ENCODE results near the gene NRCAM.

Gene NRCAM

DNA sequence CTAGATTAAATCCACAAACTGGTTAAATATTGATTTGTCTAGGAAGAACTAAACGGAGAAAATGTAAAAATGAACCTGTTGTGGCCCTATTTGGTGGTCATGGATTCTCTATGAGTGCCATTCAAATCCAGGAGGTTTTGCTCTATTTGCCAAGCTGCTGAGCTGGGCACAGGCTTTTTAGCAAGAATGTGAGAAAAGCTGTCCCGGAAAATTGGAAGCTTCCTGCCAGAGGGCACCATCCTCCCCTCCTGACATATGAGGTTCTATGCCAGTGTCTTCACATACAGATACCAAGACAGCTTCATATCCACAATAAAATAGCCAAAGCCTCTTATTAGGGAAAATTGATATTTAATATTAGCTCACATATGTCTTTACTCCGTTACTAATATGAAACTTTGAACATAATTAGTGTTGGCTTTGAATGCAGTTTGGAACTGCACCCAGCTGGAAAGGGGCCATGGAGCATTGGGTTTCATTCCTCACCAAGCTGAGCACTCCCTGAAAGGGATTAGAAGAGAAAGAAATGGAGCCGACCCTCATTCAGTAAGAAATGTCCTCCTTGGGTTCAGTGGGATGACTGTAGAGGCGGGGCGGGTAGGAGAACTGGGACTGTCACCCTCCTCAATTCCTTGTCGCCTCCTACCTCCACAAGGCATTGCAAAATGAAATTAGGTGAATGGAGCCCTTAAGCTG, 47.8 kb downstream of the NRCAM start:
- POLR2A ChIA-PET = interaction anchor here (1.3 kb wide), 1 partner anchor 15 kb away, joined by 3 read pairs; no protein-coding TSS in a partner anchor
- DNase-seq (ENCODE audit: extremely low spot score) = no peak
- TF ChIP-seq, protein P1, sequence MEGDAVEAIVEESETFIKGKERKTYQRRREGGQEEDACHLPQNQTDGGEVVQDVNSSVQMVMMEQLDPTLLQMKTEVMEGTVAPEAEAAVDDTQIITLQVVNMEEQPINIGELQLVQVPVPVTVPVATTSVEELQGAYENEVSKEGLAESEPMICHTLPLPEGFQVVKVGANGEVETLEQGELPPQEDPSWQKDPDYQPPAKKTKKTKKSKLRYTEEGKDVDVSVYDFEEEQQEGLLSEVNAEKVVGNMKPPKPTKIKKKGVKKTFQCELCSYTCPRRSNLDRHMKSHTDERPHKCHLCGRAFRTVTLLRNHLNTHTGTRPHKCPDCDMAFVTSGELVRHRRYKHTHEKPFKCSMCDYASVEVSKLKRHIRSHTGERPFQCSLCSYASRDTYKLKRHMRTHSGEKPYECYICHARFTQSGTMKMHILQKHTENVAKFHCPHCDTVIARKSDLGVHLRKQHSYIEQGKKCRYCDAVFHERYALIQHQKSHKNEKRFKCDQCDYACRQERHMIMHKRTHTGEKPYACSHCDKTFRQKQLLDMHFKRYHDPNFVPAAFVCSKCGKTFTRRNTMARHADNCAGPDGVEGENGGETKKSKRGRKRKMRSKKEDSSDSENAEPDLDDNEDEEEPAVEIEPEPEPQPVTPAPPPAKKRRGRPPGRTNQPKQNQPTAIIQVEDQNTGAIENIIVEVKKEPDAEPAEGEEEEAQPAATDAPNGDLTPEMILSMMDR (IDR thresholded peaks at IDR 0.05; ENCODE audit: control extremely low read depth, extremely low read depth, low read depth, missing control alignments) = no peak
- CTCF ChIA-PET = interaction anchor here (1.0 to 1.8 kb wide), 11 partner anchors 9 to 125 kb away, joined by 3 to 8 read pairs (median 4); no protein-coding TSS in a partner anchor

DNA sequence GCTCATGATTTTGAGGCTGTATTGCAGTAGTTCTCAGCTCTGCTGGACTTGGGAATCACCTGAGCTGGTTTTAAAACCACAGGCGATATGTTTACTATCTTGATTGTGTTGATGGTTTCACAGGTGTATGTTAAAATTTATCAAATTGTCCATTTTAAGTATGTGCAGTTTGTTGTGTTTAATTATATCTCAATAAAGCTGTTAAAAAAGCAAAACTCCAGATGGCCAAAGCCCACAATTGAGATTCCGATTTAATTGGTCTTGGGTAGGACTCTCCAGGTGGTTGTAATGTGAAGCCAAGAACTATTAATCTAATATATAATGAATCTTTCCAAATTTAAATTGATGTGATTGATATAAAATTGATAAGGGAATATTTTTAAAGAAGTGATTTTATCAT, 48.6 kb downstream of the NRCAM start:
- POLR2A ChIA-PET = no interaction called here
- TF ChIP-seq, protein P1 (IDR thresholded peaks at IDR 0.05; ENCODE audit: control extremely low read depth, extremely low read depth, low read depth, missing control alignments) = no peak
- CTCF ChIA-PET = interaction anchor here (1.0 to 1.7 kb wide), 3 partner anchors 24 to 34 kb away, joined by 3 to 8 read pairs (median 5); no protein-coding TSS in a partner anchor
- no peak for DNase-seq (ENCODE audit: extremely low spot score)

DNA sequence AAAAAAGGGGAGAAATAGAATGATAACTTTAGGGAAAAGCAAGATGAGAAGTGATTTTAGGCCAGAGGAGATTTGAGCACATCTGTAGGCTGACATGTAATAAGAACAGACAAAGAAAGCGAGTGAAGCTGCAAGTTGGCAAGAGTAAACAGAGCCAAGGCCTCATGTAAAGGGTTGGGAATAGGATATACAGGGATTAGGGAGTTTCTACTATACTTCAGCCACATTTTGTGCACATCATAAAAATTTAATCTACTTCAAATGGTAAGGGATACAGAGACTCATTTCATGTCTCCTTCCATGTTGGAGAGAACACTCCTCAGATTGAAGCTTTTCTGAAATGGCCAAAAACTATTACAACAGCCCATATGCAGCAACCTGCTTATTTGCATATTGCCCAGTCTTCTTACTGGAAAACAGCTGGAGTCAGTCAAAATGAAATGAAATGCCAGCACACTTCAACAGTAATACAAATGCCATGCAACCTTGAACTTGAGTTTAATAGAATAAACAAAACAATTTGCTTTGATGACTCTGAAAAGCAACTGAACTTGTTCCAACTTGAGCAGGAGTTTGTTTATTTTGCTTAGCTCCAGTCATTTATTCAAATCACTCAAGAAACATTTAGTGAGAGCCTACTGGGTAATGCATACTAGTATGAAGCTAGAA, 49.9 kb downstream of the NRCAM start:
- CTCF ChIA-PET = interaction anchor here (0.9 to 1.0 kb wide), 2 partner anchors 21 to 55 kb away, joined by 3 read pairs; no protein-coding TSS in a partner anchor
- POLR2A ChIA-PET = no interaction called here
- TF ChIP-seq, protein P1 (IDR thresholded peaks at IDR 0.05; ENCODE audit: control extremely low read depth, extremely low read depth, low read depth, missing control alignments) = no peak
- no peak for DNase-seq (ENCODE audit: extremely low spot score)

DNA sequence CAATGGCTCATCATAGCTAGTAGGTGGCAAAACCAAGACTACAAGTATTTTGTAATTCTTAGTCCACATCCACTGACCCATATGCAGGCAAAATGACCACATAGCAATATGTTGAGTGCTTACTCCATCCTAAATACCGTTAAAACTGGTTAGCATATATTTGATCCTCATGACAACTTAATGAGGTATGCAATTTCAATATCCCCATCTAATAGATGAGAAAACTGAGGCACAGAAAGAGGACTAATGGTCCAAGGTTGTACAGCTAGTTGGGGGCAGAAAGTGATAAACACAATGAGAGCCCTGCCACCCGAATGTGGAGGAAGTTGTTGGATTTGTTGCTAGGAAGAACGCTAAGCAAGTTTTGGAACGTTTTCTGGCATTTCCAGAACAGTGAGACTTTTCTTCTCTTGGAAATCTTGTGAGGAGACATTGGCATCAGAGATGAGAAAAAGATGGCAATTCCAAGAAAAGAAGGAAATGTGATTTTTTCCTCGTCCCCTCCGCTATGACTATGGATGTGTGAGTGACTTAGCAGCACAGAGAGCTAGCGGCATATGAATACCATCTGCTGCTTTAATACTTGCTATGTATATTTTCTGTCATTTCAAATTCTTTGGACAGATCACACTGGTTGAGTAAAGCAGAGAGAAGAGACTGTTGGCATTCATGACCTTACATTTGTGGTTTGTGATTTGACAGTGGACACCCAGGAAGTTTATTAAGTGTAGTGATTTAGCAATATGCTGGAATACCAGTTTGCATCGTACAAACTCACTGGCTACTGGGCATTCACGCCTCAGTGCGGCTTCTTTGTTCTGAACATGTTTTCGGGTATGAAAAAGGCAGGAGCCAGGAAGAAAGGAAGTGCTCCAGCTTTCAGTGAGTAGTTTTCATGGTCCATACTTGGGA, 51.5 kb downstream of the NRCAM start:
- POLR2A ChIA-PET = no interaction called here
- CTCF ChIA-PET = interaction anchor here (1.3 to 1.7 kb wide), 2 partner anchors 9 to 234 kb away, joined by 3 to 5 read pairs; no protein-coding TSS in a partner anchor
- TF ChIP-seq, protein P1 (IDR thresholded peaks at IDR 0.05; ENCODE audit: control extremely low read depth, extremely low read depth, low read depth, missing control alignments) = no peak
- no peak for DNase-seq (ENCODE audit: extremely low spot score)

DNA sequence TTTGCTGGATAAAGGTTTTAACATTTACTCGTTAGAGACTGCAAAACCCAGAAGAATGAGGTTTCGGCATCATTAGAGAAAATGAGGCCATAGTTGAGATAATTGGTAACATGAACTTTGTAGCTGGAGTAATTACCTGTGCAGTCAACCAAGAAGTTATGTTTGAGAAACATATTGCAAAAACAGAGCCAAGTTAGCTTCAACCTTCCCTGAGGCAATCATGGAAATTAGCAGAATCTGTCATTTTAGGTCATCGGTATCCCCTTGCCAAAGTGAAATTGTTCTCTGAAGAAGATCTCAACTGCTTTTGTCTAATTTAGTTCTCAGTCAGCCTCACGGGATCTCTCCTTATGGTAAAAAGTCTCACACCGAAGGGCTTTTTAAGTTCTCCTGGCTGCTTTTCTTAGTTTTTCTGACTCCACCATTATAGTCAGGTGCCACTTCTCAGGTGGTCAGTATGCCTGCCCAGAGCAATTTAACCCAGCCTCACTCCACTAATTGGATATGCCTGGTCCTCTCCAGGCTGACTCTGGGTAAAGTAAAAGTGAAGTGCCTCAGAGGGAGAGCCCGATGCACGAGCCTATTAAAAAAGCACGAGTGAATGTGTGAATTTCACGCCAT, 52.5 kb downstream of the NRCAM start:
- ChIA-PET POLR2A (no interaction called here), CTCF (interaction anchor here (1.1 to 1.7 kb wide), 6 partner anchors 10 to 233 kb away, joined by 3 to 5 read pairs (median 3); no protein-coding TSS in a partner anchor)
- no peak for DNase-seq (ENCODE audit: extremely low spot score)
- TF ChIP-seq, protein P1 (IDR thresholded peaks at IDR 0.05; ENCODE audit: control extremely low read depth, extremely low read depth, low read depth, missing control alignments) = no peak

All from GM10248 (cell line).